Measurements from ENCODE around the gene PRRX2.

PRRX2 gene

DNA sequence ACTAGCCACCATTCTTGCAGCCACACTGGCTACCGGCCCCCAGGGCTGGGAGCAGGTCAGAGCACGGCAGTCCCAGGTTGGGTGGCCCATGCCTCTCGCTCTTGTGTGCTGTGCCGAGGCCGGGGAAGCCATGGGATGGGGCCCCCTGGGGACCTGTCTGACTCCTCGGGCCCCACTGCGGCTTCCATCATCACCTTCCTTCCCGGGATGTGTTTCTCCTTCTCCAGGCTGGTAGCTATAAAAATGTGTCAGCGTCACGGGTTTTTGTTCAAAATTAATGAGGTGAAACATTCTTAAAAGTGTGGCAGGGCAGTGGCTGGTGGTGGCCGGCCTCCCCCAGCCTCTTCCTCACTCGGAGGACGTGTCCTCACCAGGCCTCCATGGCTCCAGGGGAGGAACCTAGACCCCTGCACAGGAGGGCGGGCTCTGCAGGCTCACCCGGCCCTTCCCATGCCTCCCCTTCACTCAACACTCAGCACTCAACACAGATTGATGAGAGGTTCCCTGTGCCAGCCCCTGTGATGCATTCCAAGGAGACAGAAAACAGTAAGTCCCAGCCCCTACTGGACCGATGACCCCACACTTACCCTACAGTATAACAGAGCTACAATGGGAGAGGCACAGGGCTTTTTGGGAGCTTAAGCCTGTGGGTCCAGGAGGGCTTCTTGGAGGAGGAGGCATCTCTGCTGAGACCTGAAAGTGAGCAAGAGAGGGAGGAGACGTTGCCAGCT, 44.2 kb downstream of the PRRX2 start:
- no peak for DNase-seq (ENCODE audit: low spot score)

DNA sequence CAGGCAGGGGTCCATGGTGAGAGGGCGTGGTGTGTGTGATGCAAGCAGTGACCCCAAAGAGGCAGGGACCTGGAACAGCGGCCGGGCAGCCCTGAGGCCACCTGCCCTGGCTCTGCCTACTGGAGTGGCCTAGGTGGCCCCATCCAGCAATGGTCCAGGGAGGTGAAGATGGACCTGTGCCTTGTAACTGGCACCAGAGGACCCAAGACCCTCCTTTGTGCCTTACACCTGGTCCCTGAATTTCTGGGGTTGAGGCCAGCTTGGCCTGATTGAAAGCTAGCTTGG, 44.7 kb downstream of the PRRX2 start:
- DNase-seq (ENCODE audit: low spot score): no peak

DNA sequence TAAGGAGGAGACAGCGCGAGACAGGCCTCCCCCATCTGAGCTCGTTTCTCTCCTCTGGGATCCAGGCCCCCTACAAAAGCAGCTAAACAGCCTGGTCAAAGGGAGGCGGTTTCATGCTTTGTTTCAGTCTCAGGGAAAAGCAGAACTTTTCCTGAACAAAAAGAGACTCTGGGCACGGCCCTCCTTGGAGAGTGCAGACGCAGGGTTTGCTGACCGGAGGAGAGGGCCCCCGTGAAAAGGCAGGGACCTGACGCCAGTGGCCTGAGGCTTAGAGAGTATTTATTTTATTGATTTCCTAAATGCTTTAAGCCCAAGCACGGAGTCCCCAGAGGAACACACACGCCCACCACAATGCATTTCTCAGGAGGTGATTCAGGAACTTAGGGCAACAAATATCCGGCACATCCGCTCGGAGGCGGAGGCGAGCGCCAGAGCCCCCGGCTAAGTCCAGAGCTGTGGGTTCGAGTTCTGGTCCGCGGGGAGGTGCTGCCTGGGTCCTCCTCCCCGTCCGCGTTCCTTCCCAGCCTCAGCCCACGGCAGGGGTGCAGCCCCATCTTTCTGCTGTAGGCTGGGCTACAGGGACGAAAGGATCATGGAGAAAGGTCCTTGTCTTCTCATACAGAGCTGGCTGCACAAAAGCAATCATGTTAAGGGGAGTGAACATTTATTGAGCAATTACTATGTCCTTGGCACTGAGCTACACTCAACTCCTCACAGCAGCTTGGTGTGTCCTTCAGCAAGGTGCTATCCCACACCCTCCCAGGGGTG, 47.4 kb downstream of the PRRX2 start:
- DNase-seq (ENCODE audit: low spot score): no peak

DNA sequence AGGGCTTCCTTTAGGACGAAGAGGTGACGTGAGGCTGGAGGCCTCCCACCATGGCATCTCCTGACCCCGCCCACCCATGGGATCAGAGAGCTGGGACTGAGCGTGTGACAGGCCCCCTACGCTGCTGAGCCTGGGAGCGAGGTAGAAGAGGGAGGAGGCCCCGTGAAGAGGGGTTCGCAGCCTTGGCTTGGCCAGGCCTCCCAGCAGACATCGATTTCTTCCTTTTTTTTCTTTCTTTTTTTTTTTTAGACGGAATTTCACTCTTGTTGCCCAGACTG, 47.9 kb downstream of the PRRX2 start:
- no peak for DNase-seq (ENCODE audit: low spot score)

DNA sequence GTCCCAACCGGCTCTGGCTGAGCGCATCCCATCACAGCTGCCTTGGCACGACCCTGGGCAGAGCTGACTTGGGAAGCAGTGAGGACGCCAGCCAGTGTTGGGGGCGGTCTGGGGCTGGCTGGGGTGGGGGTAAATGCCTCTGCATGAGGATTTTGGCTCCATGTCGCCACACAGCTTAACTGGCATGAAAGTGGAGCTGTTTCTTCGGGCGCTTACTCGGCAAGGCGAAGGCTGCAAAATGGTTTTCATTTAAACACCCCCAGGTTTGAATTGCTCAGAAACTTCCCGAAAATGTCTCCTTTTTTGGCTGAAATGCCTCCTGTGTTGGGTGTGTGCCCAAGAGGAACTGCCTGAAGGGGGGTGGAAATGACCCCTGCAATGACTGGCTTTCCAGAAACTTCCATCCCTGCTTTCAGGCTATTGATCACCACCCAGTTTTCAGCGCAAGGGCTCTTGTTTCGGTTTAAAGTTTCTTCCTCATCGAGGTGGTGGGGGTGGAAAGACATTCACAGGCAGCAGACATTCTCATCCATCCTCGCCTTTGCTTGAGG, 49.1 kb downstream of the PRRX2 start:
- DNase-seq (ENCODE audit: low spot score): no peak

DNA sequence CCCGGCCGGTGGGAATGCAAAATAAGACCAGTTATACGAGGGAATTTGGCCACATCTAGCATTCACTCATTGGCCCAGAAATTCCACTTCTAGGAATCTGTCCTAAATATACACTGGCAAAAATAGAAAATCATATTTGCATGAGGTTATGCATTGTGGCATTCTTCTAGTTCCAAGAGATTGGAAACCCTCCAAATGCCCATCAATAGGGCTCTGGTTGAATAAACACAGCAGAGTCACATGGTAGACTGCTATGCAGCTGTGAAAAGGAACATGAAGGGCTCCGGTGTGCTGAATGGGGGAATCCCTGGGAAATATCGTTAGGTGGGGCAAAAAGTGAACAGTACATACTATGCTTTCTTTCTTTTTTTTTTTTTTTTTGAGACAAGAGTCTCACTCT, 50.6 kb downstream of the PRRX2 start:
- no peak for DNase-seq (ENCODE audit: low spot score)

DNA sequence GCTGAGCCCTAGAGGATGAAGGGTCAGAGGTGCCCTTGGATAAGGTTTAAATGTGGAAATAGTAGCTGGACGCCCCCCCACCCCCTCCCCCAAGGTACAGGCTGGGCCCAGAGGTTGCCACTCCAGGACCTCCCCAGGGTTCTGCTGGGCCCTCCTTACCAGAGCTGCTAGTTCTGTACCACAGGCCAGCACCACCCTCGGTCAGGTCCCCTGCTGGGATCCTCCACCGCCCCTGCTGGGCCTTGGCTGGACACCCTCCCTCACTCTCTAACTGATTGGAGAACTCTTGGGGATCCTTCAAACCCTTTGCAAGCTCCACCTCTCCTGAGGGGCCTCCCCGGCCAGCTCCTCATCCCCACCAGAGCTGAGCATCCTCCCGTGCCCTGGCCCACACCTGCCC, 52.5 kb downstream of the PRRX2 start:
- no peak for DNase-seq (ENCODE audit: low spot score)

DNA sequence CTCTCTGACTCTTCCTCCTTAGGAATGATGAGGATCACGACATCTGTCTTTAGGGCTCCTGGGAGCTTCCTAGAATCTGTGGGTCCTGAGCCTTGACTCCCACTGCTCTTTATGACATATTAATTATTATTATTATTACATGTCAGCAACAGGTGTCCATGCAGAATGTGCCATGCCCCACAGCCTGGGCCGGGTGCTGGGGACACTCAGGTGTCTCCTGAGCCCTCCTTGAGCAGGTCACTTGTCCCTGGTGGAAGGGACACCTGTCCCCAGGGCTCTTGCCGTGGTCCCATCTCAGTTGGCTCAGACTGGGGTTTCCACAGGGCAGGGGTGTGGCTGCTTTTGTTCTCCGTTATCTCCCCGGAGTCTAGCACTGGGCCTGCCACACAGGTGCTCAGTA, 53.2 kb downstream of the PRRX2 start:
- no peak for DNase-seq (ENCODE audit: low spot score)

DNA sequence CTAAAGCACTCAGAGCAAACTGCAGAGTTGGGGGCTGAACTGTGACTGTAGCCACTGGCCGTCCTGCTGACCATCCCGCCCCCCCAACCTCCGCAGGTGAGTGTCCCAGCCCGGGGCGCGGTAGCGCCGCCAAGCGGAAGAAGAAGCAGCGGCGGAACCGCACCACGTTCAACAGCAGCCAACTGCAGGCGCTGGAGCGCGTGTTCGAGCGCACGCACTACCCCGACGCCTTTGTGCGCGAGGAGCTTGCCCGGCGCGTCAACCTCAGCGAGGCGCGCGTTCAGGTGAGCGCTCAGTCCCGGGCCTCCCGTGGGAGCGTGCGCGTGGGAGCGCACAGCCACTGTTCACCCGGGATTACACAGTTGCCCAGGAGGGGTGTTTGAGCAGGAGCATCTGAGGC, 53.7 kb downstream of the PRRX2 start:
- no peak for DNase-seq (ENCODE audit: low spot score)

DNA sequence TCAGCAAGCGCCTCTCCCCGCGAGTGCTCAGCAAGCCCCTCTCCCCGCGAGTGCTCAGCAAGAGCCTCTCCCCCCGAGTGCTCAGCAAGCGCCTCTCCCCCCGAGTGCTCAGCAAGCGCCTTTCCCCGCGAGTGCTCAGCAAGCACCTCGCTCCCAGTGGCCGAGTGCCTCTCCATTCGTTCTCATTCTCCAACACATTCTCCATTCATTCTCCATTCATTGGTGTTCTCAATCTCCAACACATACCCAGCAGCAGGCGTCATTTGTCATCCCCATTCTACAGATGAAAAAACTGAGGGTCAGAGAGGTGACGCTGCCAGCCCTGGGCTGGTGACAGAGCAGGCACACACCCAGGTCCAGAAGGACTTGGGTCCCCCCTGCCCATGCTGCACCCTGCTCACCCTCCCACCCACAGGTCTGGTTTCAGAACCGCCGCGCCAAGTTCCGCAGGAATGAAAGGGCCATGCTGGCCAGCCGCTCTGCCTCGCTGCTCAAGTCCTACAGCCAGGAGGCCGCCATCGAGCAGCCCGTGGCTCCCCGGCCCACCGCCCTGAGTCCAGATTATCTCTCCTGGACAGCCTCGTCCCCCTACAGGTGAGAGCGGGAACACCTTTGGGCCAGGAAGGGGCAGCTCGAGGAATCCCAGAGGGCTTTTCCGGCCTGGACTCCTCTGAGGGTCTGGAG, 54.9 kb downstream of the PRRX2 start:
- DNase-seq (ENCODE audit: low spot score): peak; percentile 65

DNA sequence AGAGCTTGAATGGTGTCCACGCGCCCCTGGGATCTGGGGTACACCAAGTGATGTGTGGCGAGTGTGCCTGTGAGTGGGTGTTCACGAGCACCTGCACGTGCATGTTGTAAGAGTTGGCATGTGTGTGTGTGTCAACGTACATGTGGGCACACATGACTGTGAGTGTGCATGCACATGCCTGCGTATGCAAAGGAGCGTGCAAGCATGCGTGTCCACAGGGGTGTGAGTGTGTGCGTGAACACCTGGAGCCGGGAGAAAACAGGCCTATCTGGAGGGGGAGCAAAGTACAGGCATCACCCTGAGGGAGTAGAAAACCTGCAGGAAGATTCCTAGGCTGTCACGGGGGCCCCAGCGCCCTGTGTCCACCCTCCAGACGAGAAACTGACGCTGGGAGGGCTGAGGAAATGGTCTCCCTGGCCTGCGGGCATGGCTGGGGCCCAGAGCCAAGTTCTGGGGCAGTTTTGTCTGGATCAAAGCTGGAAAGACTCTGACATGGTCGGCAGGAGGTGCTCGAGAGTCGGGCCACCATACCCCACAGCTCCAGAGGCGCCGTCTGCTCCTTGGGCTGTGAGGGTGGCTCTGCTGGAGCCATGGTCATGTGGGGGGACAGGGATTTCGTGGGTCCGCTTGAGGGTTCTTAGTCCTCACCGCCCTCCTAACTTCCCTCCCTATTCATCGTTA, 55.6 kb downstream of the PRRX2 start:
- peak; percentile 59 for DNase-seq (ENCODE audit: low spot score)

DNA sequence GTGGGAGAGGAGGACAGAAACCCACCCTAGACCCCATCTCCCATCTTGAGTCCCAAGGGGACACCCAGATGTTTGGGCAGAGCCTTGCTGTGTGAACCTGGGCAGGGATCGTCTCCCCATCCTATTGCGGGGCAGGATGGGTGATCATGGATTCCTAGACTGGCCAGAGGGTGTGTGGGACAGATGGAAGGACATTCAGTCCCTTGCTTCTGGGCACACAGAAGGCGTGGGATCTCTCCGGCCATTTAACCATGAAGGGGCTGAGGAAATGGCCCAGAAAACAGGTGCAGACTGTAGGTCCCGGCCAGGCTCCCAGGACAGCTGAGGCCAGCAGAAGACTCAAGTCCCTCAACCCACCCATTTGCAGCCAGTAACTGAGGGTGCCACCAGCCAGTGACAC, 57.5 kb downstream of the PRRX2 start:
- DNase-seq (ENCODE audit: low spot score): no peak

DNA sequence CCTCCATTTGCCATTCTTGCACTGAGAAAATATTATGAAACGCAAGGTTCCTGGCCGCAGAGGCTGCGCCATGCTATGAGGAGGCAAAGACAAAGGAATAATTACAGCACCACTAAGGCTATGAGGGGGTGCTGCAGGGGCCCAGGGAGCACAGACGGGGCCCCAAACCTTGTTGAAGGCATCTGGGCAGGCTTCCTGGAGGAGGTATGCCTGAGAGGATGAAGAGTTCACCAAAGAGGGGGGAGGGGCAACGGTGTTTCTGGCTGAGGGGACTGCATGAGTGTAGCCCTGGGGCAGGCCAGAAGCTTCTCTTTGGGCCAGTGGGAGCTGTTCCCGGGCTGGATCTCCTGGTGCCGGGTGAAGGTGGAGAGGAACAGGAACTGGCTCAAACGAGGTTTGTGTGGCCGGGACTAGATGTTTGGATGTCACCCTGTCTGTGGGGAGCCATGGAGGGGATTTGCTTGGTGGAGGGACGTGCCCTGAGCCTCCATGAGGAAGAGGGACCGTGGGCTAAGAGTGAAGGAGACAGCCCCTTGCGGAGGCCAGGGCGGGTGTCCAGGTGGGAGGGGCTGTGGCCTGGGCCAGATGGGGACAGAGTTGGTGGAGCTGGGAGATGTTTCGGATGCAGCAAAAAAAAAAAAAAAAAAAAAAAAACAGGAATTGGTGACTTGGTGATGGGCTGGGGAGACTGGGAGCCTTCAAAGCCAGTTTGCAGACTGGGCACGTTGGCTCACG, 59.2 kb downstream of the PRRX2 start:
- no peak for DNase-seq (ENCODE audit: low spot score)

DNA sequence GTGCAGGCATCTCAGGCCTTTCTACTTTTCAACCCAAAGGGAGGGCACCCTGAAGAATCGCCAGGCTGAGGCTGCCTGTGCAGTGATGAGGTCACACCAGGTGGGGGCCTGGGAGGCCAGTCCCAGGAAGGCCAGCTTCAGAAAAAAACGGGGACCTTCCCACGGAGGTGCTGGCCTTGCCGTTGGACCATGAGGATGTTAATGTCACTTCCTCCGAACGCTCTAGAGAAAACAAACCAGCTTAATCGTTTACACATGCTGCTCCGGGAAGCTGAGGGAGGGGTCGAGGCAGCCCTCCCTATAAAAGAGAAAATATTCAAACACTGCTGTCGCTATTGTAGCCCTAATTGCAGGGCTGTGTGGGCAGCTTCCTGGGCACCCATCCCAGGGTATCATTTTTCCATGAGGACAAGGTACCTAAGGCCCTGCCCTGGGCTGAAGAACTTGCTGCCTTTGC, 60.4 kb downstream of the PRRX2 start:
- no peak for DNase-seq (ENCODE audit: low spot score)

DNA sequence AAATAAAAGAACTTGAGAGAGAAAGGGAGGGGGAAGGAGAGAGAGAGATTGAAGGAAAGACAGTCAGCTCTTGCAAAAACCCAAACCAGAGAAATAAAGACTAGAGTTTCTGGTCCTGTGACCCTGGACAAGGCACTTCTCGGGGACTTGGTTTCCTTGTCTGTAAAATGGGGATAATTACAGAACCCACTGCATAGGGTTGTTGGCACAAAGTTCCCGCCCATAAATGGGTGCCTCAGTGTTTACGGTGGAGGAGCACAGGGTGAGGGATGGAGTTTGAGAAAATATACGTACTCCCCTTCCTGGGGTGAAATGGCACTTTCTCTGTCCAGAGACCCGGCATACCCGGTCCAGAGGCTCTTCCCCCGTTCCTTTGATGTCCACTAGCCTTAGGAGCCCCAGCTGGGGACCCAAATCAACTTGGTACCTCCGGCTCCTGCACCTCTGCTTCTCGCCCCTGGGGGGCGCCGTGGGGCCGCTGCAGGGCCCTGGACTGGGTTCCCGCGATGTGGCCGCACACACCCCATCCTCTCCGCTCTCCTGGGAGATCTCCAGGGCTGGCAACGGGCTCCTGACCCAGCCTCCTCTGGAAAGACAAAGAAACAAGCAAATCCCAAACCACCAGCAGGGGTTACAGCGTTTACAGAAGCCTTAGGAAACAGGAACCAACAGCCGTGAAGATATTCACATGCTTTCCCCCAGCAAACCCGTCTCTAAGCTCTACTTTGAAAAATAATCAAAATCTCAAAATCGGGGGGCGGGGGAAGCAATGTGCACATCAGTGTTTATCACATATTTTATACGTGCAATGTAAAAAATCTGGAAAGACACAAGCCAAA, 61.1 kb downstream of the PRRX2 start:
- peak; percentile 97 for DNase-seq (ENCODE audit: low spot score)

DNA sequence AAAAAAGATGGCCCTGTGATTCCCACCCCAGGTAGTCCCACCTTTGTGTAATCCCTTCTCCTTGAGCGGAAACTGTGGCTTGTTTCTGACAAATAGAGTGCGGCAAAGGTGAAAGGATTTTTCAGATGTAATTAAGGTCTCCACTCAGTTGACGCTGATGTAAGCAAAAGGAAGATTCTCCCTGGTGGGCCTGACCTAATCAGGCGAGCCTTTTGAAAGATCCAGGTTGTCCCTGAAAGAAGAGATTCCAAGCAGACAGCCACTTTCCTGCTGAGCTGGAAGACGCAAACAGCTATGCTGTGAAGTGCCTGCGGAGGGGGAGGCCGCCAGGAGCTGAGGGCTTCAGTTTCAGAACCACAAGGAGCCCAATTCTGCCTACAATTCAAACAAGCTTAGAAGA, 63.3 kb downstream of the PRRX2 start:
- DNase-seq (ENCODE audit: low spot score): no peak

DNA sequence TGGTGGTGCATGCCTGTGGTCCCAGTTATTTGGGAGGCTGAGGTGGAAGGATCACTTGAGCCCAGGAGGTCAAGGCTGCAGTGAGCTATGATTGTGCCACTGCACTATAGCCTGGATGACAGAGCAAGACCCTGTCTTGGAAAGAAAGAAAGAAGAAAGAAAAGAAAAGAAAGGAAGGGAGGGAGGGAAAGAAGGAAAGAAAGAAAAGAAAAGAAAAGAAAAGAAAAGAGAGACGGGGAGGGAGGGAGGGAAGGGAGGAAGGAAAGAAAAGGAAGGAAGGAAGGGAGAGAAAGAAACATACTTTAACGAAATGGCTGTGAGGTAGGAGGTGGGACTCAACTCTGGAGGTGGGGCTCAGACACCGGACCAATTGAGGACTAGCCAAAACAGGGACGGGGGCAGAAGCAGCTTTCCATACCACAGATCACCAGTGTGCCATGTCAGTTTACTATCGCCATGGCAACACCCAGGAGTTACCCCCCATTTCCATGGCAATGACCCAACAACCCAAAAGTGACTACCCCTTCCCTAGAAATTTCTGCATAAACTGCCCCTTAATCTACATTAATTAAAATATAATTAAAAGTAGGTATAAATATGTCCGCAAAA, 66.1 kb downstream of the PRRX2 start:
- DNase-seq (ENCODE audit: low spot score): no peak

DNA sequence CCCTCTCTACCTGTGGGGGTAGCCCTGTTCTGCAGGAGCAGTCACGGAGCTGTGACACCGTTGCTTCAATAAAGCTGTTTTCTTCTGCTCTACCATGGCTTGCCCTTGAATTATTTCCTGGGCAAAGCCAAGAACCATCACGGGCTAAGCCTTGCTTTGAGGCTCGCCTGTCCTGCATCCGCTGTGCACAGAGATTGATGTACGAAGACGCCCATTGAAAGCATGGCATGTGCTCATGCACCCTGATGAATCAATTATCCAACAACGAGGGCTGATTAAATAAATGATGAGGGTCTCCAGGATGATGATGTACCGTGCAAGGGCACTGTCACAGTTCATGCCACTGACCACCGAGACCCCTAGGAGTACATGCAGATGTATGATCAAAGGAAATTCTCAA, 66.7 kb downstream of the PRRX2 start:
- DNase-seq (ENCODE audit: low spot score): no peak

DNA sequence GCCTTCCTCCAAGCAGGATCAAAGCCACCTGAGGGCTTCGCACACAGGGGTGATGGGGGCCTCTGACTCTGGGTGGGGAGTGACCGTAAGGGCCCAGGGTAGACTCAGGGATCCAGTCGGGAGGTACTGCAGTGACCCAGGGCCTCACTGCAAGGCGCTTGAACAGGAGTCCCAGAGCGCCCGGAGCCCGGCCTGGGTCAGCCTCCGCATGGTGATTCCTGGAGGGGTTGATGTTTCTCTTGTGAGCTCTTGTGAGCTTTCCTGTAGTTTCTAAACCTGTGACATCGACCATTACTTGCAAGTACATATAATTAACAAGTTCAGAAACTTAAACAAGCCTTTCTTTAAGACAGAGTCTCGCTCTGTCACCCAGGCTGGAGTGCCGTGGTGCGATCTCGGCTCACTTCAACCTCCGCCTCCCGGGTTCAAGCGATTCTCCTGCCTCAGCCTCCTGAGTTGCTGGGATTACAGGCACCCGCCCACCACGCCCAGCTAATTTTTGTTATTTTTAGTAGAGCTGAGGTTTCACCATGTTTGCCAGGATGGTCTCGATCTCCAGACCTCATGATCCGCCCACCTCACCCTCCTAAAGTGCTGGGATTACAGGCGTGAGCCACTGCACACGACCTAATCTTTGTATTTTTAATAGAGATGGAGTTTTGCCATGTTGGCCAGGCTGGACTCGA, 67.6 kb downstream of the PRRX2 start:
- no peak for DNase-seq (ENCODE audit: low spot score)

DNA sequence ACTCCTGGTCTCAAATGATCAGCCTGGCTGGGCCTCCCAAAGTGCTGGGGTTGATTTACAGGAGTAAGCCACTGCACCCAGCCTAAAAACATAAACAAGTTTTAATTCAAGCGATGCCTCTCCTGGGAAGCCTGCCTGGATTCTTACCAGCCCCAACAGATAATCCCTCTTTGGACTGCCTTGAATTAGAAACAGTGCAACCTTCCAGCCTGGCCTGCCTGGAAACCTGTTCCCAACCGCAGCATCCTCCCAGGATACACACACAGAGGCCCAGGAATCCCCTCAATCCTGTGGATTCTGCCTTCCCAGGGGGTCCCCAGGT, 68.1 kb downstream of the PRRX2 start:
- DNase-seq (ENCODE audit: low spot score): no peak
